Measurements from ENCODE around the gene KNDC1.
"Not testable (repeated sequence)": the region's sequence is repeated elsewhere in the genome, so short reads cannot be mapped to it uniquely, and the experiment has no call there.

KNDC1 gene

DNA sequence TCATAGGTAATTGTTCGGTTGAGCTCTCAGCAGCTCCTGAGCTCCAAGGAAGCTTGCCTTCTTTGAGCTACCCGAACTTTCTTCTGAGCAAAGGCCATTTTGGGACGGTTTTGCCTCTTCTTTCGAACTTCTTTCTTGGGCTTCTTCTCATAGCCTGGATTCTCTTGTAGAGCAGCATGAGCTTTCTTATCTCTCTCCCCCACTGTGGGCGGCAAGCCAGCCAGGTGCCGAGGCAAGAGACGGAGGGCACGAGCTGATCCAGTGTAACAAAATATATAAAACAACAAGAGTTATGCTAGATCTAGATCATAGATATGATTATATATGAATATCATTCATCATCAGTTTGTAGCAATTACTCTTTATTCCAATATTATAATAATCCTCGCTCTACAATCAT is 16.5 kb upstream of the KNDC1 start:
- H3K4me3 ChIP-seq (replicated peaks; ENCODE audit: low read depth, low read length), result no peak overlapping the region
- TF ChIP-seq, protein P1, sequence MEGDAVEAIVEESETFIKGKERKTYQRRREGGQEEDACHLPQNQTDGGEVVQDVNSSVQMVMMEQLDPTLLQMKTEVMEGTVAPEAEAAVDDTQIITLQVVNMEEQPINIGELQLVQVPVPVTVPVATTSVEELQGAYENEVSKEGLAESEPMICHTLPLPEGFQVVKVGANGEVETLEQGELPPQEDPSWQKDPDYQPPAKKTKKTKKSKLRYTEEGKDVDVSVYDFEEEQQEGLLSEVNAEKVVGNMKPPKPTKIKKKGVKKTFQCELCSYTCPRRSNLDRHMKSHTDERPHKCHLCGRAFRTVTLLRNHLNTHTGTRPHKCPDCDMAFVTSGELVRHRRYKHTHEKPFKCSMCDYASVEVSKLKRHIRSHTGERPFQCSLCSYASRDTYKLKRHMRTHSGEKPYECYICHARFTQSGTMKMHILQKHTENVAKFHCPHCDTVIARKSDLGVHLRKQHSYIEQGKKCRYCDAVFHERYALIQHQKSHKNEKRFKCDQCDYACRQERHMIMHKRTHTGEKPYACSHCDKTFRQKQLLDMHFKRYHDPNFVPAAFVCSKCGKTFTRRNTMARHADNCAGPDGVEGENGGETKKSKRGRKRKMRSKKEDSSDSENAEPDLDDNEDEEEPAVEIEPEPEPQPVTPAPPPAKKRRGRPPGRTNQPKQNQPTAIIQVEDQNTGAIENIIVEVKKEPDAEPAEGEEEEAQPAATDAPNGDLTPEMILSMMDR (IDR thresholded peaks at IDR 0.05; ENCODE audit: low read length, missing control alignments), result no peak
- DNase-seq (ENCODE audit: low read depth), result no peak

DNA sequence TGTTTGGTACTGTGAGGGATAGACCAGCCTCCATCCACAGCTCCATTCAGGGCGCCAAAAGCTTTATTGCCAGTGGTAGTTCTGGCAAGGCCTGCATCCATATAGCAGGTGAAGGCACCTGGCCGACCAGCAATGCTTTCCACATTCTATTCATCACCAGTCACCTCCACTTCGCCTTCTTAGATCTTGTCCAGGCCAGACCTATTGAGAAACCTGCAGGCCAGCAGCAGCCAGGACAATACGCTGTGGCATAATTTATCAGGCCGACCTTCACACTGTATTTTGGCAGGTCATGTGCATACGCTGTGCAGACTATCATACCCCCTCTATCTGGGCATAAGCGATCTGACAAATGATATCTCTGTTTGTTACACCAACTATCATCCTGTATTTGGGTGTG is 15.2 kb upstream of the KNDC1 start:
- no peak for DNase-seq (ENCODE audit: low read depth)
- TF ChIP-seq, protein P1 (IDR thresholded peaks at IDR 0.05; ENCODE audit: low read length, missing control alignments), result no peak
- no peak overlapping the region for H3K4me3 ChIP-seq (replicated peaks; ENCODE audit: low read depth, low read length)

DNA sequence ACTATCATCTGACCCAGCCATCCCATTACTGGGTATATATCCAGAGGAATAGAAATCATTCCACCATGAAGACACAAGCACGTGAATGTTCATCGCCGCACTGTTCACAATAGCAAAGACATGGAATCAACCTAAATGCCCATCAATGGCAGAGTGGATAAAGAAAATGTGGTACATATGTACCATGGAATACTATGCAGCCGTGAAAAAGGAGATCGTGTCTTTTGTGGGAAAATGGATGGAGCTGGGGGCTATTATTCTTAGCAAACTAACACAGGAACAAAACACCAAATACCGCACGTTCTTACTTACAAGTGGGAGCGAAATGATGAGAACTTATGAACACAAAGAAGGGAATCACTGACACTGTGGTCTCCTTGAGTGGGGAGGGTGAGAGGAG is 9.8 kb upstream of the KNDC1 start:
- TF ChIP-seq, protein P1 (IDR thresholded peaks at IDR 0.05; ENCODE audit: low read length, missing control alignments), result no peak
- no peak overlapping the region for H3K4me3 ChIP-seq (replicated peaks; ENCODE audit: low read depth, low read length)
- DNase-seq (ENCODE audit: low read depth), result no peak

DNA sequence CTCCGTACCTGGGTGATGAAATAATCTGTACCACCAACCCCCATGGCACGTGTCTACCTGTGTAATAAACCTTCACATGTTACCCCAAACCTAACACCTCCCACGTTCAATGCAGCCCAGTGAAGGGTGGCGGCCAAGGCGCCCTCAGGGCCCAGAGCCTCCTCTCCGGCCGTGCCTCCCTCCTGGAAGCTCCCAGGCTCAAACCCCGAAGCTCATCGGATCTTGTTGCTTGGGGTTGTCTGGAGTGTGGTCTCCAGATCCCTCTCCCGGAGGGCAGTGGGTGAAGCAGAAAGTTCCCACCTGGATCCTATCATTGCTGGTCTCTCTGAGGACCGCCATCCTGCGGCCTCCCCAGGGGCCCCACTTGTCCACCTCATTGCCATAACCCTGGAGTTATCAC is 9.4 kb upstream of the KNDC1 start:
- H3K4me3 ChIP-seq (replicated peaks; ENCODE audit: low read depth, low read length), result no peak overlapping the region
- TF ChIP-seq, protein P1 (IDR thresholded peaks at IDR 0.05; ENCODE audit: low read length, missing control alignments), result no peak
- no peak for DNase-seq (ENCODE audit: low read depth)

DNA sequence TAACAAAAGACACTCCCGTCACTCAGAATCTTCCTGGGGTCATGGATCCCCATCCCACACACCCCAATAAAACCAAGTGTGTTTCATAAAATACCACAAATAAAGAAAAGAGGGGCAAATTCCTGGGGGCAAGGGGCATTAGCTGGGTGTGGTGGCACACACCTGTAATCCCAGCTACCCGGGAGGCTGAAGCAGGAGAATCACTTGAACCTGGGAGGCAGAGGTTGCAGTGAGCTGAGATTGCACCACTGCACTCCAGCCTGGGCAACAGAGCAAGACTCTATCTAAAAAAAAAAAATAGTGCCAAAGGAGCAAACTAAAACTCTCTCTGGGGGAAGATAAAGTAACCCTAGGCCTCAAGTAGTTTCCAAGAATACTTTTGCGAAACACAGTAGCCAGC is 8.9 kb upstream of the KNDC1 start:
- not testable (repeated sequence) for DNase-seq (ENCODE audit: low read depth); H3K4me3 ChIP-seq (replicated peaks; ENCODE audit: low read depth, low read length)

DNA sequence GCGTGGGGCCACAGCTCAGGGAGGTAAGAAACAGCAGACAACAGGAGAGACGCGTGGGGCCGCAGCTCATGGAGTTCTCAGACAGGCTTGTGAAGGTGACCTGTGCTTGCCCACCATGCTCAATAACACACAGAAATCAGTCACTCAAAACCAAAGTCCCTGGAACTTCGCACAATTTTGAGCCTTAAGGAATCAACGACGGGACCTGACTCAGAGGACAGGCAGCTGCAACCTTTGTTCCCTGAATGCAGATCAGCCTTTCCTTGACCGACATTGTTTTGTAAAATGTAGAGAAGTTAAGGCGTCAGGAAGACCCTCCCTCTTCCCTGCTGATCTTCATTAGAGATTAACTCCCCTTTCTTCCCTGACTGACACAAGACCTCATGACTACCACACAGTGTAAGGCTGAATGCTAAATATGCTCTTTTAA is 8.5 kb upstream of the KNDC1 start:
- no peak overlapping the region for H3K4me3 ChIP-seq (replicated peaks; ENCODE audit: low read depth, low read length)
- DNase-seq (ENCODE audit: low read depth), result no peak
- TF ChIP-seq, protein P1 (IDR thresholded peaks at IDR 0.05; ENCODE audit: low read length, missing control alignments), result no peak

DNA sequence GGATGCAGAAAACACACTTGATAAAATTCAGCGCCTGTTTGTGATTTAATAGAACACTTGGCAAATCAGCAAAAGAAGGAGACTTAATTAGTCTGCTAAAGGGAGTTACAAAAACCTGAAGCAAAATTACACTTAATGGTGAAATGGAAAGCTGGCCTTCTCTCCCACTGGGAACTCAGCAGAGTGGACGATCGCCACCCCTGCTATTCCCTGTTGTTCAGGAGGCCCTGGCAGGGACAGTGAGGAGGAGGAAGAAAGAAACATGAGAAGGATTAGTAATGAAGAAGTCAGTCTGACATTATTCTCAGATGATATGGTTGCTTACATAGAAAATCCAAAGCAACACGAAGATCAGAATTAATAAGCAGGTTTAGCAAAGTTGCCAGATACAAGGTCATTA is 5.6 kb upstream of the KNDC1 start:
- TF ChIP-seq, protein P1 (IDR thresholded peaks at IDR 0.05; ENCODE audit: low read length, missing control alignments), result no peak
- no peak for DNase-seq (ENCODE audit: low read depth)
- no peak overlapping the region for H3K4me3 ChIP-seq (replicated peaks; ENCODE audit: low read depth, low read length)

Data from fibroblast of pulmonary artery (primary cell).